COLO829 (cell line): ENCODE measurements around the gene SHROOM3.
"Not testable (repeated sequence)": the region's sequence is repeated elsewhere in the genome, so short reads cannot be mapped to it uniquely, and the experiment has no call there.

ENCODE experiments used
- DNase-seq: peaks from one replicate; pipeline ENCODE4 v3.0.0; 2012; ENCODE audit warnings: low spot score

The SHROOM3 gene

GRCh38 chr4:76445911-76446310, 10.9 kb downstream of the SHROOM3 start:
- no peak for DNase-seq

- peak; percentile 94 for DNase-seq
These were observed 12.4 kb downstream of the SHROOM3 start for GRCh38 chr4:76447393-76447851.

GRCh38 chr4:76448211-76448610, 13.2 kb downstream of the SHROOM3 start:
- DNase-seq, result no peak

- DNase-seq, result peak; percentile 80
These were observed 14.3 kb downstream of the SHROOM3 start for GRCh38 chr4:76449362-76449767.

GRCh38 chr4:76449833-76450232, 14.8 kb downstream of the SHROOM3 start:
- no peak for DNase-seq

- no peak for DNase-seq
These were observed 18.2 kb downstream of the SHROOM3 start for GRCh38 chr4:76453232-76453631.

- DNase-seq, result not testable (repeated sequence)
These were observed 19.0 kb downstream of the SHROOM3 start for GRCh38 chr4:76454073-76454472.

GRCh38 chr4:76457885-76458284, 22.9 kb downstream of the SHROOM3 start:
- no peak for DNase-seq

- no peak for DNase-seq
These were observed 23.3 kb downstream of the SHROOM3 start for GRCh38 chr4:76458297-76458696.

GRCh38 chr4:76458825-76459224, 23.8 kb downstream of the SHROOM3 start:
- no peak for DNase-seq

GRCh38 chr4:76459291-76459723, 24.3 kb downstream of the SHROOM3 start:
- no peak for DNase-seq

- no peak for DNase-seq
These were observed 28.5 kb downstream of the SHROOM3 start for GRCh38 chr4:76463568-76463967.

- no peak for DNase-seq
These were observed 35.0 kb downstream of the SHROOM3 start for GRCh38 chr4:76470064-76470463.

GRCh38 chr4:76470532-76470931, 35.5 kb downstream of the SHROOM3 start:
- DNase-seq, result no peak

- DNase-seq, result no peak
These were observed 41.5 kb downstream of the SHROOM3 start for GRCh38 chr4:76476571-76476970.

- DNase-seq, result no peak
These were observed 49.6 kb downstream of the SHROOM3 start for GRCh38 chr4:76484654-76485053.

- DNase-seq, result peak; percentile 84
These were observed 50.4 kb downstream of the SHROOM3 start for GRCh38 chr4:76485450-76485849.

- DNase-seq, result peak; percentile 77
These were observed 51.7 kb downstream of the SHROOM3 start for GRCh38 chr4:76486588-76487276.

- DNase-seq, result peak; percentile 48
These were observed 52.6 kb downstream of the SHROOM3 start for GRCh38 chr4:76487621-76488020.

- DNase-seq, result peak; percentile 13
These were observed 53.4 kb downstream of the SHROOM3 start for GRCh38 chr4:76488455-76488854.

GRCh38 chr4:76488888-76489685, 54.1 kb downstream of the SHROOM3 start:
- peak; percentile 27 for DNase-seq

GRCh38 chr4:76489686-76490161, 54.7 kb downstream of the SHROOM3 start:
- DNase-seq, result no peak

GRCh38 chr4:76492055-76492454, 57.0 kb downstream of the SHROOM3 start:
- DNase-seq, result no peak
